ENCODE measurements around the gene CNOT10.

The CNOT10 gene

GRCh38 chr3:32675650-32676049, 9.3 kb upstream of the CNOT10 start:
- Histone ChIP-seq H3K4me2 (ENCODE audit: low read length) (no peak overlapping the region), H3K27ac (ENCODE audit: low read depth, low read length) (no peak overlapping the region), H3K36me3 (ENCODE audit: control insufficient read depth, low read length) (no peaks in the 10 kb centered on the region), H3K4me1 (ENCODE audit: control insufficient read depth, low read length) (no peaks in the 10 kb centered on the region), H3K4me3 (ENCODE audit: low read length) (no peak overlapping the region), H3K27me3 (ENCODE audit: control insufficient read depth, low read length) (no peaks in the 10 kb centered on the region; the same call in 1 of the 2 replicates), H3K9me3 (ENCODE audit: control insufficient read depth, insufficient read depth, low read length) (peaks cover 10% of the 10 kb centered on the region; the same call in 1 of the 2 replicates), H3K9me2 (replicated peaks; ENCODE audit: control insufficient read depth, low read length) (no peaks in the 10 kb centered on the region), H4K20me1 (ENCODE audit: control insufficient read depth, insufficient read depth, low read depth, low read length) (no peaks in the 10 kb centered on the region), H3F3A (ENCODE audit: control insufficient read depth, insufficient read depth) (no peaks in the 10 kb centered on the region), H3K79me2 (ENCODE audit: control insufficient read depth, low read length) (no peaks in the 10 kb centered on the region)
- TF ChIP-seq, protein P1, sequence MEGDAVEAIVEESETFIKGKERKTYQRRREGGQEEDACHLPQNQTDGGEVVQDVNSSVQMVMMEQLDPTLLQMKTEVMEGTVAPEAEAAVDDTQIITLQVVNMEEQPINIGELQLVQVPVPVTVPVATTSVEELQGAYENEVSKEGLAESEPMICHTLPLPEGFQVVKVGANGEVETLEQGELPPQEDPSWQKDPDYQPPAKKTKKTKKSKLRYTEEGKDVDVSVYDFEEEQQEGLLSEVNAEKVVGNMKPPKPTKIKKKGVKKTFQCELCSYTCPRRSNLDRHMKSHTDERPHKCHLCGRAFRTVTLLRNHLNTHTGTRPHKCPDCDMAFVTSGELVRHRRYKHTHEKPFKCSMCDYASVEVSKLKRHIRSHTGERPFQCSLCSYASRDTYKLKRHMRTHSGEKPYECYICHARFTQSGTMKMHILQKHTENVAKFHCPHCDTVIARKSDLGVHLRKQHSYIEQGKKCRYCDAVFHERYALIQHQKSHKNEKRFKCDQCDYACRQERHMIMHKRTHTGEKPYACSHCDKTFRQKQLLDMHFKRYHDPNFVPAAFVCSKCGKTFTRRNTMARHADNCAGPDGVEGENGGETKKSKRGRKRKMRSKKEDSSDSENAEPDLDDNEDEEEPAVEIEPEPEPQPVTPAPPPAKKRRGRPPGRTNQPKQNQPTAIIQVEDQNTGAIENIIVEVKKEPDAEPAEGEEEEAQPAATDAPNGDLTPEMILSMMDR (IDR thresholded peaks at IDR 0.05; ENCODE audit: low read depth, low read length, poor library complexity, severe bottlenecking) = no peak
- no peak for TF ChIP-seq EZH2phosphoT487 (IDR thresholded peaks at IDR 0.05; ENCODE audit: borderline replicate concordance, low read length)

DNA sequence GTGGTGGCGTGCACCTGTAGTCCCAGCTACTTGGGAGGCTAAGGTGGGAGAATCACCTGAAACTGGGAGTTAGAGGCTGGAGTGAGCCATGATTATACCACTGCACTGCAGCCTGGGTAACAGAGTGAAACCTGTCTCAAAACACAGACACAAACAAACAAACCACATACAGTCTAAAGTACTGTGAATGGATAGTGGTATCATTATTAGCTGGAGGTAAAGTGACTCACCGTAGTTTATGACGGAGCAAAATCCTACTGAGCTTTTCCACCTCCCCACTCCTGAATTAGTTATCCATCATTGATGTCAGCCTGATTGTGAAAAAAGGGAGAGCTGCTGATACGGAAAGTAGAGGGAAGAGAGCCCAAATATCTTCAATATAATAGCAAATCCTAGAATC, 3.2 kb upstream of the CNOT10 start:
- H3K4me3 ChIP-seq (ENCODE audit: low read length) = no peak overlapping the region
- peaks cover 18% of the 10 kb centered on the region for H3K79me2 ChIP-seq (ENCODE audit: control insufficient read depth, low read length)
- peaks cover 12% of the 10 kb centered on the region for H3K36me3 ChIP-seq (ENCODE audit: control insufficient read depth, low read length)
- H4K20me1 ChIP-seq (ENCODE audit: control insufficient read depth, insufficient read depth, low read depth, low read length) = peaks cover 5% of the 10 kb centered on the region; the same call in 1 of the 2 replicates
- peaks cover 4% of the 10 kb centered on the region; the same call in 1 of the 2 replicates for H3F3A ChIP-seq (ENCODE audit: control insufficient read depth, insufficient read depth)
- H3K9me2 ChIP-seq (replicated peaks; ENCODE audit: control insufficient read depth, low read length) = no peaks in the 10 kb centered on the region
- peaks cover 19% of the 10 kb centered on the region for H3K4me1 ChIP-seq (ENCODE audit: control insufficient read depth, low read length)
- H3K27ac ChIP-seq (ENCODE audit: low read depth, low read length) = no peak overlapping the region
- TF ChIP-seq, protein P1 (IDR thresholded peaks at IDR 0.05; ENCODE audit: low read depth, low read length, poor library complexity, severe bottlenecking) = no peak
- TF ChIP-seq EZH2phosphoT487 (IDR thresholded peaks at IDR 0.05; ENCODE audit: borderline replicate concordance, low read length) = no peak
- no peaks in the 10 kb centered on the region for H3K9me3 ChIP-seq (ENCODE audit: control insufficient read depth, insufficient read depth, low read length)
- no peaks in the 10 kb centered on the region for H3K27me3 ChIP-seq (ENCODE audit: control insufficient read depth, low read length)
- no peak overlapping the region for H3K4me2 ChIP-seq (ENCODE audit: low read length)

DNA sequence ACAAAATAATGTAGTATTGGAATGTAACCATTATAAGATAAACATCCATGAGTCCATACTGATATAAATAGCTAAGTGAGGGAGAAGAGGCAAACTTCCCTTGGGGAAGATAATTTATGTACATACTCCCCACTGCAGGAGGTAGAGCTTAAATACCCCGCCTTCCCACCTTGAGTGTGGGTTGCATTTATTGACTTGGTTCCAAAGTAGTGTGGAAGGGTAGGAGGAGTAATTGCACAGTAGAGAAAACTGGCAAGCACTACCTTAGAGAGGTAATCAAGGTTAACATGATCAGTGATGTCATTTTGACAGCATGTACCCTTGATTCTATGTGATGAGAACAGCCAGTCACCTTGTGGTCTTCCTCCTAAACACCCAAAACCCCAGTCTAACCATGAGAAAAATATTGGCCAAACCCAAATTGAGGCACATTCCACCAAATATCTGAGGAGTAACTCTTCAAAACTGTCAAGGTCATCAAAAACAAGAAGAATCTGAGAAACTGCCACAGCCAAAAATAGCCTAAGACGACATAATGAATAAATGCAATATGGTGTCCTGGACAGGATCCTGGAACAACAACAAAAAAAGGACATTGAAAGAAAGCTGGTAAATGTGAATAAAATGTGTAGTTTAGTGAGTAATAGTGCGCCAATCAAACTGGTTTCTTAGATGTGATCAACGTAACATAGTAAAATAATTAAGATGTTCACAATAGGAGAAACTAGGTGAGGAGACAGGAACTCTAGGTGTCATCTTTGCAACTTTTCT, 774 bp upstream of the CNOT10 start:
- no peaks in the 10 kb centered on the region for H3K27me3 ChIP-seq (ENCODE audit: control insufficient read depth, low read length)
- no peak for TF ChIP-seq EZH2phosphoT487 (IDR thresholded peaks at IDR 0.05; ENCODE audit: borderline replicate concordance, low read length)
- TF ChIP-seq, protein P1 (IDR thresholded peaks at IDR 0.05; ENCODE audit: low read depth, low read length, poor library complexity, severe bottlenecking) = no peak

More for the DNA sequence above, 774 bp upstream of the CNOT10 start:
- no peaks in the 10 kb centered on the region for H3K9me2 ChIP-seq (replicated peaks; ENCODE audit: control insufficient read depth, low read length)
- H3F3A ChIP-seq (ENCODE audit: control insufficient read depth, insufficient read depth) = peaks cover 4% of the 10 kb centered on the region; the same call in 1 of the 2 replicates
- H3K9me3 ChIP-seq (ENCODE audit: control insufficient read depth, insufficient read depth, low read length) = no peaks in the 10 kb centered on the region
- H3K4me1 ChIP-seq (ENCODE audit: control insufficient read depth, low read length) = peaks cover 26% of the 10 kb centered on the region
- peaks cover 42% of the 10 kb centered on the region for H3K79me2 ChIP-seq (ENCODE audit: control insufficient read depth, low read length)
- H3K36me3 ChIP-seq (ENCODE audit: control insufficient read depth, low read length) = peaks cover 27% of the 10 kb centered on the region
- H3K4me3 ChIP-seq (ENCODE audit: low read length) = peak overlapping the region; percentile 93
- H3K27ac ChIP-seq (ENCODE audit: low read depth, low read length) = peak overlapping the region; percentile 61
- peak overlapping the region; percentile 71 for H3K4me2 ChIP-seq (ENCODE audit: low read length)
- H4K20me1 ChIP-seq (ENCODE audit: control insufficient read depth, insufficient read depth, low read depth, low read length) = peaks cover 12% of the 10 kb centered on the region; the same call in 1 of the 2 replicates

Measured in DOHH2 (cell line).